ENCODE data around the gene IFT52.
A peak's percentile ranks its signal among the peaks of the same experiment; 100 is the strongest.

The IFT52 gene

GRCh38 chr20:43662943-43663655 lies 72.4 kb downstream of the IFT52 start:
- Histone ChIP-seq H4K91ac (ENCODE audit: low read depth, low read length, poor library complexity) (no peak overlapping the region), H3K9ac (ENCODE audit: low read depth, low read length, poor library complexity) (no peak overlapping the region)
- no CpG with 5 or more reads among the region's 2 CpGs for WGBS, 2 donors (ENCODE audit: extremely low coverage in 2 of 2, insufficient read length in 2 of 2, insufficient replicate concordance in 1 of 2)

DNA sequence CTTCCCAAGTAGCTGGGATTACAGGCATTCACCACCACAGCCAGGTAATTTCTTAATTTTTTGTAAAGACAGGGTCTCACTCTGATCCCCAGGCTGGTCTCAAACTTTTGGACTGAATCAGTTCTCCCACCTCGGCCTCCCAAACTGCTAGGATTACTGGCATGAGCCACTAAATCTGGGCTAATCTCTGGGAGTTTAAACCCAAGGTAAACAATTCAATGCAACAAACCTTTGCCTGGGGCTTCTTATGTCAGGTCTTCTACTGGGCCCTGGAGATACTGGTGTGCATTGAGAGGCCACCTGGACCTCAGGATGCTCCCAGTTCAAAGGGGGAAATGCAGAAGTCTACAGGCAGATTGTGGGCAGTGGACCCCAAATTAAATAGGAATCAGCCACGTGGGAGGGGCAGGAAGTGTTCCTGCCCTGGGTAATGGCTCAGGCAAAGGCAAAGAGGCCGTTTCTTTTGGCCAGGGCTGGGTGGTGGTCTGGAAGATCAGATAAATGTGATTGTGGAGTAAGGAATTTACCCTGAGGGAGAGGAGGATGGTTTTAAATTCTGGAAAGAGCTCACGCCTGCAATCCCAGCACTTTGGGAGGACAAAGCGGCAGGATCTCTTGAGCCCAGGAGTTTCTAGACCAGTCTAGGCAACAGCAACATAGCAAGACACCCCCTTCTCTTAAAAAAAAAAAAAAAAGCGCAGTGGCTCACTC lies 74.9 kb downstream of the IFT52 start:
- H3K4me1 ChIP-seq (ENCODE audit: control insufficient read depth in 2 of 2, insufficient read depth in 1 of 2, low read depth in 1 of 2, low read length in 2 of 2): peaks cover 3 to 4% of the 10 kb centered on the region in 2 donors
- no peak overlapping the region for H2AFZ ChIP-seq (ENCODE audit: low read length)
- no peak overlapping the region for H4K8ac ChIP-seq (ENCODE audit: low read depth, low read length)
- H3K79me1 ChIP-seq (ENCODE audit: low read depth, low read length): peaks cover 6% of the 10 kb centered on the region
- H3K23ac ChIP-seq (ENCODE audit: low read depth, low read length, poor library complexity): no peak overlapping the region
- no peak overlapping the region for H2BK120ac ChIP-seq (ENCODE audit: low read depth, low read length)
- H2BK12ac ChIP-seq (ENCODE audit: low read length): no peak overlapping the region
- no peak overlapping the region for H3K27ac ChIP-seq (replicated peaks; ENCODE audit: low read length)
- no peaks in the 10 kb centered on the region for H3K9me3 ChIP-seq (replicated peaks in 1 of 2; ENCODE audit: control insufficient read depth in 2 of 2, insufficient read depth in 1 of 2, low read depth in 1 of 2, low read length in 2 of 2)
- H3K4ac ChIP-seq (ENCODE audit: low read length): no peak overlapping the region
- no peak overlapping the region for H3K18ac ChIP-seq (ENCODE audit: low read length)
- no peak overlapping the region for H3K4me2 ChIP-seq (ENCODE audit: insufficient read depth, low read length, poor library complexity, severe bottlenecking)
- H3K27me3 ChIP-seq (ENCODE audit: control insufficient read depth in 3 of 3, insufficient read depth in 3 of 3, low read depth in 1 of 3, low read length in 3 of 3): peaks cover 0 to 8% (median 8%) of the 10 kb centered on the region in 3 experiments
- no peak overlapping the region for H3K4me3 ChIP-seq (ENCODE audit: low read length in 2 of 2)
- H3K9ac ChIP-seq (ENCODE audit: low read depth, low read length, poor library complexity): peak overlapping the region; percentile 4
- no peak overlapping the region for H2BK5ac ChIP-seq (ENCODE audit: low read length)
- no peak for DNase-seq (ENCODE audit: low spot score)
- H3K14ac ChIP-seq (ENCODE audit: low read length): no peak overlapping the region
- peaks cover 4 to 19% of the 10 kb centered on the region in 2 donors for H3K36me3 ChIP-seq (replicated peaks in 1 of 2; ENCODE audit: control insufficient read depth in 2 of 2, insufficient read depth in 2 of 2, low read length in 2 of 2)
- peak overlapping the region; percentile 37 for H2AK5ac ChIP-seq (ENCODE audit: low read depth, low read length)
- no CpG with 5 or more reads among the region's 6 CpGs for WGBS, 2 donors (ENCODE audit: extremely low coverage in 2 of 2, insufficient read length in 2 of 2, insufficient replicate concordance in 1 of 2)
- no peak overlapping the region for H2BK15ac ChIP-seq (ENCODE audit: low read length)
- H4K91ac ChIP-seq (ENCODE audit: low read depth, low read length, poor library complexity): no peak overlapping the region

More at GRCh38 chr20:43662943-43663655, 72.4 kb downstream of the IFT52 start:
- no peak overlapping the region for H3K18ac ChIP-seq (ENCODE audit: low read length)
- peak overlapping the region; percentile 43 for H3K23ac ChIP-seq (ENCODE audit: low read depth, low read length, poor library complexity)
- H3K4me2 ChIP-seq (ENCODE audit: insufficient read depth, low read length, poor library complexity, severe bottlenecking): no peak overlapping the region
- no peak overlapping the region for H3K27ac ChIP-seq (replicated peaks; ENCODE audit: low read length)
- H2BK120ac ChIP-seq (ENCODE audit: low read depth, low read length): no peak overlapping the region
- H2BK12ac ChIP-seq (ENCODE audit: low read length): no peak overlapping the region
- no peaks in the 10 kb centered on the region for H3K9me3 ChIP-seq (replicated peaks in 1 of 2; ENCODE audit: control insufficient read depth in 2 of 2, insufficient read depth in 1 of 2, low read depth in 1 of 2, low read length in 2 of 2)
- H2BK5ac ChIP-seq (ENCODE audit: low read length): no peak overlapping the region
- H3K27me3 ChIP-seq (ENCODE audit: control insufficient read depth in 3 of 3, insufficient read depth in 3 of 3, low read depth in 1 of 3, low read length in 3 of 3): peaks cover 0 to 8% (median 8%) of the 10 kb centered on the region in 3 experiments
- H3K14ac ChIP-seq (ENCODE audit: low read length): no peak overlapping the region
- no peak for DNase-seq (ENCODE audit: low spot score)
- no peak overlapping the region for H2AK5ac ChIP-seq (ENCODE audit: low read depth, low read length)
- H2BK15ac ChIP-seq (ENCODE audit: low read length): no peak overlapping the region
- H4K8ac ChIP-seq (ENCODE audit: low read depth, low read length): no peak overlapping the region
- no peak overlapping the region for H2AFZ ChIP-seq (ENCODE audit: low read length)
- peaks cover 3% of the 10 kb centered on the region in 2 donors for H3K4me1 ChIP-seq (ENCODE audit: control insufficient read depth in 2 of 2, insufficient read depth in 1 of 2, low read depth in 1 of 2, low read length in 2 of 2)
- H3K4ac ChIP-seq (ENCODE audit: low read length): no peak overlapping the region
- no peaks in the 10 kb centered on the region for H3K36me3 ChIP-seq (replicated peaks in 1 of 2; ENCODE audit: control insufficient read depth in 2 of 2, insufficient read depth in 2 of 2, low read length in 2 of 2)
- H3K79me1 ChIP-seq (ENCODE audit: low read depth, low read length): peaks cover 4% of the 10 kb centered on the region
- no peak overlapping the region for H3K4me3 ChIP-seq (ENCODE audit: low read length in 2 of 2)

DNA sequence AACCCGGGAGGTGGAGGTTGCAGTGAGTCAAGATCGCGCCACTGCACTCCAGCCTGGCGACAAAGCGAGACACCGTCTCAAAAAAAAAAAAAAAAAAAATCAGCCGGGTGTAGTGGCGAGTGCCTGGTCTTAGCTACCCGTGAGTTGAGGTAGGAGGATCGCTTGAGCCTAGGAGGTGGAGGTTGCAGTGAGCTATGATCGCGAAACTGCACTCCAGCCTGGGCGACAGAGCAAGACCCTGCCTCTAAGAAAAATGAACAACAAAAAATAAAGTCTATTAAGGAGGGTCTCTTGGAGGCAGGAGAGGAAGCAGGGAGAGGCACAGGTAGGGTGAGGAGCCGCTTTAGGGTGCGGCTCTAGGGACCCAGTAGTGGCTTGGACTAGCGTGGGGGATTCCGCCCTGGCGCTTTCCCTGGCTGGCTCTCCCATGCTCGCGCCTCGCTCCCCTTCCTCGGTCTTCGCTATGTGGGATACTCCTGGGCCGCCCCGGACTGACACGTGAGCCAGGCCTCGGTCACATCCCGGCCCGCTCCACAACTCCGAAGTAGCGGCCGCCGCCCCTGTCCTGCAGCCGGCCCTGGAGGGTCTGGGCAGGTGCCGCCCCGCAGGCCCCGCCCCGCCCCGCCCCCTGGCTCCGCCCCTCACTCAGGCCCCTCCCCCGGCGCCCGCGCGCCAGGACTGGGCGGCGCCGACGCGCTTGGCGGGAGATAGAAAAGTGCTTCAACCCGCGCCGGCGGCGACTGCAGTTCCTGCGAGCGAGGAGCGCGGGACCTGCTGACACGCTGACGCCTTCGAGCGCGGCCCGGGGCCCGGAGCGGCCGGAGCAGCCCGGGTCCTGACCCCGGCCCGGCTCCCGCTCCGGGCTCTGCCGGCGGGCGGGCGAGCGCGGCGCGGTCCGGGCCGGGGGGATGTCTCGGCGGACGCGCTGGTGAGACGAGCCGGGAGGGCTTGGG lies 75.9 kb downstream of the IFT52 start, which contains the start of gene MYBL2:
Gene MYBL2 (plus strand): TSS at position 739 of the 953 bp plus-strand sequence. CDS start 170 bp downstream, at position 909.
- H2BK15ac ChIP-seq (ENCODE audit: low read length): no peak within 1 kb of the TSS
- H3K36me3 ChIP-seq (replicated peaks in 1 of 2; ENCODE audit: control insufficient read depth in 2 of 2, insufficient read depth in 2 of 2, low read length in 2 of 2): peaks cover 4 to 20% of the 10 kb centered on the region in 2 donors
- no peak within 1 kb of the TSS for H2BK12ac ChIP-seq (ENCODE audit: low read length)
- peaks cover 0 to 8% (median 8%) of the 10 kb centered on the region in 3 experiments for H3K27me3 ChIP-seq (ENCODE audit: control insufficient read depth in 3 of 3, insufficient read depth in 3 of 3, low read depth in 1 of 3, low read length in 3 of 3)
- WGBS, 2 donors (ENCODE audit: extremely low coverage in 2 of 2, insufficient read length in 2 of 2, insufficient replicate concordance in 1 of 2): no CpG with 5 or more reads among the region's 90 CpGs
- H2BK5ac ChIP-seq (ENCODE audit: low read length): peak within 1 kb of the TSS; percentile 53
- peak within 1 kb of the TSS; percentile 63 to 89 for H3K4me3 ChIP-seq (ENCODE audit: low read length in 2 of 2)
- H3K4me1 ChIP-seq (ENCODE audit: control insufficient read depth in 2 of 2, insufficient read depth in 1 of 2, low read depth in 1 of 2, low read length in 2 of 2): peaks cover 3 to 4% of the 10 kb centered on the region in 2 donors
- peaks cover 6% of the 10 kb centered on the region for H3K79me1 ChIP-seq (ENCODE audit: low read depth, low read length)
- no peak within 1 kb of the TSS for H4K91ac ChIP-seq (ENCODE audit: low read depth, low read length, poor library complexity)
- peak within 1 kb of the TSS; percentile 94 for H3K4me2 ChIP-seq (ENCODE audit: insufficient read depth, low read length, poor library complexity, severe bottlenecking)
- H2BK120ac ChIP-seq (ENCODE audit: low read depth, low read length): no peak within 1 kb of the TSS
- no peaks in the 10 kb centered on the region for H3K9me3 ChIP-seq (replicated peaks in 1 of 2; ENCODE audit: control insufficient read depth in 2 of 2, insufficient read depth in 1 of 2, low read depth in 1 of 2, low read length in 2 of 2)
- H3K18ac ChIP-seq (ENCODE audit: low read length): peak within 1 kb of the TSS; percentile 93
- H4K8ac ChIP-seq (ENCODE audit: low read depth, low read length): no peak within 1 kb of the TSS
- no peak within 1 kb of the TSS for H3K27ac ChIP-seq (replicated peaks; ENCODE audit: low read length)
- peak within 1 kb of the TSS; percentile 8 for H3K14ac ChIP-seq (ENCODE audit: low read length)
- no peak within 1 kb of the TSS for H2AK5ac ChIP-seq (ENCODE audit: low read depth, low read length)
- H2AFZ ChIP-seq (ENCODE audit: low read length): peak within 1 kb of the TSS; percentile 96
- H3K23ac ChIP-seq (ENCODE audit: low read depth, low read length, poor library complexity): peak within 1 kb of the TSS; percentile 80
- no peak within 1 kb of the TSS for H3K4ac ChIP-seq (ENCODE audit: low read length)
- DNase-seq (ENCODE audit: low spot score): peak; percentile 73
- H3K9ac ChIP-seq (ENCODE audit: low read depth, low read length, poor library complexity): peak within 1 kb of the TSS; percentile 90

Data from neuronal stem cell (in vitro differentiated cells).